ENCODE data around the gene HIPK3.

The HIPK3 gene

GRCh38 chr11:33307984-33308383 is 50.8 kb downstream of the HIPK3 start:
- DNase-seq (ENCODE audit: low spot score) = no peak

- DNase-seq (ENCODE audit: low spot score) = no peak
Observed at GRCh38 chr11:33309118-33309517, 51.9 kb downstream of the HIPK3 start.

GRCh38 chr11:33310720-33311500 is 53.7 kb downstream of the HIPK3 start:
- no peak for DNase-seq (ENCODE audit: low spot score)

GRCh38 chr11:33311680-33312079 is 54.5 kb downstream of the HIPK3 start:
- no peak for DNase-seq (ENCODE audit: low spot score)

- DNase-seq (ENCODE audit: low spot score) = no peak
Observed at GRCh38 chr11:33315822-33316221, 58.6 kb downstream of the HIPK3 start.

GRCh38 chr11:33317662-33318061 is 60.5 kb downstream of the HIPK3 start:
- no peak for DNase-seq (ENCODE audit: low spot score)

- DNase-seq (ENCODE audit: low spot score) = no peak
Observed at GRCh38 chr11:33320016-33320813, 63.0 kb downstream of the HIPK3 start.

- no peak for DNase-seq (ENCODE audit: low spot score)
Observed at GRCh38 chr11:33320814-33321330, 63.7 kb downstream of the HIPK3 start.

- no peak for DNase-seq (ENCODE audit: low spot score)
Observed at GRCh38 chr11:33321422-33321821, 64.2 kb downstream of the HIPK3 start.

GRCh38 chr11:33323421-33323820 is 66.2 kb downstream of the HIPK3 start:
- DNase-seq (ENCODE audit: low spot score) = no peak

GRCh38 chr11:33324302-33324985 is 67.3 kb downstream of the HIPK3 start:
- no peak for DNase-seq (ENCODE audit: low spot score)

GRCh38 chr11:33325451-33325850 is 68.3 kb downstream of the HIPK3 start:
- no peak for DNase-seq (ENCODE audit: low spot score)

GRCh38 chr11:33329705-33330329 is 72.6 kb downstream of the HIPK3 start:
- no peak for DNase-seq (ENCODE audit: low spot score)

GRCh38 chr11:33333816-33334215 is 76.6 kb downstream of the HIPK3 start:
- no peak for DNase-seq (ENCODE audit: low spot score)

GRCh38 chr11:33334627-33335026 is 77.4 kb downstream of the HIPK3 start:
- DNase-seq (ENCODE audit: low spot score) = no peak

GRCh38 chr11:33339247-33339646 is 82.1 kb downstream of the HIPK3 start:
- no peak for DNase-seq (ENCODE audit: low spot score)

- no peak for DNase-seq (ENCODE audit: low spot score)
Observed at GRCh38 chr11:33344611-33345010, 87.4 kb downstream of the HIPK3 start.

GRCh38 chr11:33347490-33348125 is 90.4 kb downstream of the HIPK3 start:
- DNase-seq (ENCODE audit: low spot score) = no peak

GRCh38 chr11:33350287-33350686 is 93.1 kb downstream of the HIPK3 start:
- no peak for DNase-seq (ENCODE audit: low spot score)

GRCh38 chr11:33358150-33358831 is 101.1 kb downstream of the HIPK3 start:
- no peak for DNase-seq (ENCODE audit: low spot score)

GRCh38 chr11:33360642-33361041 is 103.5 kb downstream of the HIPK3 start:
- DNase-seq (ENCODE audit: low spot score) = no peak

Data from ecto neural progenitor cell (in vitro differentiated cells).